ENCODE results near the gene TMPRSS15. TPM values are rescaled to one million over a fixed set of nuclear protein-coding genes. Genes with fewer than 3 reads are reported as not detected.

Gene TMPRSS15
- total RNA-seq, 4 donors from 2014 or later = not detected

GRCh38 chr21:18253799-18254198, 149.8 kb downstream of the TMPRSS15 start:
- no peaks in the 10 kb centered on the region for H3K4me1 ChIP-seq
- H3K9me3 ChIP-seq = no peaks in the 10 kb centered on the region
- 75 to 80% methylated on average over 2 of the region's 2 CpGs for WGBS, 2 donors (ENCODE audit: low coverage in 1 of 2)
- no peak for TF ChIP-seq CTCF (IDR thresholded peaks at IDR 0.05)
- TF ChIP-seq EP300 (IDR thresholded peaks at IDR 0.05; ENCODE audit: low read depth) = no peak
- TF ChIP-seq POLR2AphosphoS5 (IDR thresholded peaks at IDR 0.05) = no peak
- no peak for TF ChIP-seq POLR2A (IDR thresholded peaks at IDR 0.05)
- intact Hi-C loops (cut with DNase I; ENCODE audit: low total_unique reads) (no loop called here), in situ Hi-C loops (cut with MboI; ENCODE audit: low pct_ligation_motif_present in 1 of 4, low pct_unique_long_range_greater_than_20kb in 1 of 4, low sequenced_read_pairs in 3 of 4) (no loop called here)
- no peak overlapping the region for H3K27ac ChIP-seq
- no peaks in the 10 kb centered on the region for H3K36me3 ChIP-seq
- H3K27me3 ChIP-seq = no peaks in the 10 kb centered on the region
- no peak overlapping the region for H3K4me3 ChIP-seq
- no peak for DNase-seq

- Histone ChIP-seq H3K36me3 (no peaks in the 10 kb centered on the region), H3K4me3 (no peak overlapping the region), H3K4me1 (no peaks in the 10 kb centered on the region), H3K9me3 (no peaks in the 10 kb centered on the region), H3K27ac (no peak overlapping the region), H3K27me3 (no peaks in the 10 kb centered on the region)
- WGBS, 2 donors (ENCODE audit: low coverage in 1 of 2) = 74% methylated on average over 2 of the region's 2 CpGs
- DNase-seq = no peak
- TF ChIP-seq POLR2AphosphoS5 (IDR thresholded peaks at IDR 0.05) (no peak), POLR2A (IDR thresholded peaks at IDR 0.05) (no peak), CTCF (IDR thresholded peaks at IDR 0.05) (no peak), EP300 (IDR thresholded peaks at IDR 0.05; ENCODE audit: low read depth) (no peak)
- intact Hi-C loops (cut with DNase I; ENCODE audit: low total_unique reads) = no loop called here
- in situ Hi-C loops (cut with MboI; ENCODE audit: low pct_ligation_motif_present in 1 of 4, low pct_unique_long_range_greater_than_20kb in 1 of 4, low sequenced_read_pairs in 3 of 4) = no loop called here
These were observed 150.4 kb downstream of the TMPRSS15 start for GRCh38 chr21:18253221-18253620.

GRCh38 chr21:18252680-18253079, 150.9 kb downstream of the TMPRSS15 start:
- in situ Hi-C loops (cut with MboI; ENCODE audit: low pct_ligation_motif_present in 1 of 4, low pct_unique_long_range_greater_than_20kb in 1 of 4, low sequenced_read_pairs in 3 of 4) (no loop called here), intact Hi-C loops (cut with DNase I; ENCODE audit: low total_unique reads) (no loop called here)
- no peak for DNase-seq
- Histone ChIP-seq H3K27ac (no peak overlapping the region), H3K9me3 (no peaks in the 10 kb centered on the region), H3K27me3 (no peaks in the 10 kb centered on the region), H3K4me1 (no peaks in the 10 kb centered on the region), H3K36me3 (no peaks in the 10 kb centered on the region), H3K4me3 (no peak overlapping the region)
- no peak for TF ChIP-seq POLR2A (IDR thresholded peaks at IDR 0.05)
- TF ChIP-seq CTCF (IDR thresholded peaks at IDR 0.05) = no peak
- 28% methylated on average over 5 of the region's 5 CpGs; no CpG with 5 or more reads in 1 of the 2 donors for WGBS, 2 donors (ENCODE audit: low coverage in 1 of 2)

GRCh38 chr21:18252256-18252655, 151.3 kb downstream of the TMPRSS15 start:
- Histone ChIP-seq H3K9me3 (no peaks in the 10 kb centered on the region), H3K27me3 (no peaks in the 10 kb centered on the region), H3K4me1 (no peaks in the 10 kb centered on the region), H3K36me3 (no peaks in the 10 kb centered on the region), H3K4me3 (no peak overlapping the region), H3K27ac (no peak overlapping the region)
- WGBS, 2 donors (ENCODE audit: low coverage in 1 of 2) = 31 to 33% methylated on average over 2 to 4 of the region's 4 CpGs
- in situ Hi-C loops (cut with MboI; ENCODE audit: low pct_ligation_motif_present in 1 of 4, low pct_unique_long_range_greater_than_20kb in 1 of 4, low sequenced_read_pairs in 3 of 4) = no loop called here
- TF ChIP-seq POLR2AphosphoS5 (IDR thresholded peaks at IDR 0.05) = no peak
- TF ChIP-seq CTCF (IDR thresholded peaks at IDR 0.05) = no peak
- no peak for TF ChIP-seq POLR2A (IDR thresholded peaks at IDR 0.05)
- TF ChIP-seq EP300 (IDR thresholded peaks at IDR 0.05; ENCODE audit: low read depth) = no peak
- intact Hi-C loops (cut with DNase I; ENCODE audit: low total_unique reads) = no loop called here
- no peak for DNase-seq
